Stimulated activated CD8-positive, alpha-beta memory T cell treated with anti-CD3 and anti-CD28 coated beads, Interleukin-15, amount 100 ng/mL, for 24 hours (primary cell): ENCODE measurements around the gene BRI3.

ENCODE experiments used
- DNase-seq: peaks from one replicate; pipeline ENCODE4 v3.0.0-alpha.2; 2020; ENCODE audit warnings: low read depth

BRI3 gene

GRCh38 chr7:98252425-98253054, 28.9 kb upstream of the BRI3 start:
- no peak for DNase-seq

DNA sequence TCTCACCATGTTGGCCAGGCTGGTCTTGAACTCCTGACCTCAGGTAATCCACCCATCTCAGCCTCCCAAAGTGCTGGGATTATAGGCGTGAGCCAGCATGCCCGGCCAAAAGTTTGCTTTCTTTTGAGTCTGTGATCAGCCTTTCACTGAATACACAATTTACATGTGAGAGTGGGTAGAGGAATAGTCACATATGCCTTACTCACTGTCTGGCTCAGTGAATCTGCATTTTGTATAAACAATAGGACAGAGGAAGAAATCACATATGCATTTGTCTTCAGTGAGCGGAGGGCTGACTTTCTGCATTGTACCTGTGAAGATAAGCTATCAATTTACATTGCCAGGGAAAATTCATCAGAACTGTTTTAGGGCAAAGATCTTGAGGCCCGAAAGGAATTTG, 27.0 kb upstream of the BRI3 start:
- DNase-seq: no peak

GRCh38 chr7:98254951-98255610, 26.4 kb upstream of the BRI3 start:
- DNase-seq: no peak

- DNase-seq: no peak
Observed at GRCh38 chr7:98256431-98256830, 25.1 kb upstream of the BRI3 start.

GRCh38 chr7:98257701-98258100, 23.8 kb upstream of the BRI3 start:
- DNase-seq: no peak

DNA sequence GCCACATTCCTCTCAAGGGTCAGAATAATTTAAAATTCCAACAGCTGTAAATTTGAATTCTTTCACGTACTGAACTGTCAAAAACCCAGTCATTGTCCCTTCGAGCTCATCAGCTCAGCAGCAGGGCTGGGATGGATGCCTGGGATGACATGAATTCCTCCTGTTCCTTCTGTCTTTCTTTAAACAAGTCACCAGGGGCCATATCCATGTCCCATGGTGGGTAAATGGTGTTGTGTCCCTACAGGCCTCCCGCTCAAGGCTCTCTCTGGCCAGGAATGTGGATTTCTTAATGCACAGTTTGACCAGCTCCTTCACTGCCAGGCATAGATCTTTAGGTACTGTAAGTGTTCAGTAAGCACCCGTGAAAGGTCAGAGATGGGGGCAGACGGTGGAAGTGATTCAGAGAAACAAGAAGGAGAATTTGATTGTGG, 15.6 kb upstream of the BRI3 start:
- DNase-seq: no peak

DNA sequence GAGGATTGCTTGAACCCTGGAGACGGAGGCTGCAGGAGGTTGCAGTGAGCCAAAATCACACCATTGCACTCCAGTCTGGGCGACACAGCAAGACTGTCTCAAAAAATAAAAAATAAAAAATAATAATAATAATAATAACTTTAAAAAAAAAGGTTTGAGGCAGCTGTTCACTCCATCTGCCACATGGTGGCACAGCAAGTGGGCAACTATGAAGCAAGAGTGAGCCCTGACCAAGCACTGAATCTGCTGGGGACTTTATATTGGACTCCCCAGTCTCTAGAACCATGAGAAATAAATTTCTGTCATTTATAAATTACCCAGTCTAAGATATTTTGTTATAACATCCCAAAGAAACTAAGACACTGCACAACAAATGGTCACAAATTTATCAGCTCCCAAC, 14.6 kb upstream of the BRI3 start:
- DNase-seq: no peak

GRCh38 chr7:98267303-98267702, 14.2 kb upstream of the BRI3 start:
- no peak for DNase-seq

DNA sequence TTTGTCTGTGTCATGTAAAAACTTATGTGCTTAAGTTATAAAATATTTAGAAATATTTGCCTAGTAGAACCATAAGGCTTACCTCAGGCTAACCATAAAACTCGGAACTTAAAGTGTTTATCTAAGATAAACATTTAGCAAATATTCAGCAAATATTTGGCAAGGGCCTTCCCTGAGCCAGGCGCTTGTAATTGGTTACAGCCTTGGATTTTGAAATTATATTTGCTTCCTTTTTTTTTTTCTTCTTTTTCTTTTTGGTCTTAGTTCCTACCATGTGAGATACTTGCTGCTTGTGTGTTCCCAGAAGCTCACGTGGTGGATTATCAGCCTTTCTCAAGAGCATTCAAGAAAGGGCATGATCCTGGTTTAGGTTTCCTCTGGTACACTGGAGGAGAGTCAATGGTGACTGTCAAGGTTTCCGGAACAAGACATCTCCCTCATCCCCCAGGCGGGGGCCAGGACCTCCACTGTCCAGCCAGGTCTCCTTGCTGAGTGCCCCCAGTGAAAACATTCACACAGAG, 5.2 kb upstream of the BRI3 start:
- DNase-seq: no peak

DNA sequence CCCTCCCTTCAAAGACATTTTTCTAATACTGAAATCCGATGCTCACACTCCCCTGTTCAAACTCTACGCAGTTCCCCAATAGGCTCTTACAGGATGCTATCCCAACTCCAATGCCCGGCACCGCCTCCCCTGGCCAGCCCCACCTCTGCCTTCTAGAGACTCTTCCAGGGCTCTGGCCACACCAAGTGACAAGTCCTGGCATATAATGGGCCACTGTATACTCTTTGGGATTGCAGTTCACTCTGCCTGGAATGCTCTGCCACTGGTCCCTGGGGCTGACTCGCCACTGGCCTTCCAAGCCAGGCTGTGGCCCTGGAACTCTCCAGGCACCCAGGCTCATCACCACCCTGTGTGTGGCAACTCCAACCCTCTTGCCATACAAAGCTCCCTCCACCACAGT, 3.1 kb upstream of the BRI3 start:
- DNase-seq: no peak

GRCh38 chr7:98278936-98279335, 2.5 kb upstream of the BRI3 start:
- DNase-seq: no peak

GRCh38 chr7:98280296-98280695, 1.2 kb upstream of the BRI3 start:
- no peak for DNase-seq

- no peak for DNase-seq
Observed at GRCh38 chr7:98281757-98282606, 496 bp downstream of the BRI3 start.

DNA sequence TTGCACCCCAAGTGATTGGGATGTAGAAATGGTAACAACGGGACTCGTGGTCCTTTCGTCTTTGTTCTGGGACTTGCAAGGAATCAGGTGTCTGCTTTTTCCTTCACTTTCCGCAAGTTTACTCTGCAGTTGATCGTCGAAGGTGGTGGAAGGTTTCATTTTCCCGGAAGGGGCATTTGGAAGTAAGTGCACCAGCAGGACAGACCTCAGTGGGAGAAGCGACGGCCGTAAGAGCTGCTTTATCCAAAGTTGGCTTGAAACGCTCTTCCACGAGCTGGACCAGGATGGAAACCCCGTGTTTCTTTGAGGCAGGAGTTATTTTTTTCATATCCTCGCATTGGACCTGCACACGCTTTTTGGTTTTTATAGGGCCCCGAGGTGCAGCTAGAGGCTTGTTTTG, 1.2 kb downstream of the BRI3 start:
- no peak for DNase-seq

- no peak for DNase-seq
Observed at GRCh38 chr7:98283127-98283886, 1.8 kb downstream of the BRI3 start.

DNA sequence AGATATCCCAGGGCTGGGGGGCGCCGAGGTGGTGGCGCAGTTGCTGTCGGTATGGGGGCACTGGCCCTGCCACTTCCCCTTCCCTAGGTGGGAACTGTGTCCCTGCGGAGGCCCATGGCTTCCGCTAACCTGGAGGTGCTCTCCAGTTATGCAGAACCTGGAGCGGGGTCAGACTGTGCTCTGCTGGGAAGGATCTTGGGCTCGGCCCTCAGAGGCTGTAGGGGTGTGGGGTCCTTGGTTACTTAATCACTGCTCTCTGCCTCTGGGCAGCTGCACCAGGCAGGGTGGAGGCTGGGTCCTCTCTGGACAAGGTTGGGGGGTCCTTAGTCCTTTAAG, 2.4 kb downstream of the BRI3 start:
- DNase-seq: no peak

GRCh38 chr7:98284335-98285036, 3.0 kb downstream of the BRI3 start:
- DNase-seq: no peak

- no peak for DNase-seq
Observed at GRCh38 chr7:98285157-98286092, 3.9 kb downstream of the BRI3 start.

DNA sequence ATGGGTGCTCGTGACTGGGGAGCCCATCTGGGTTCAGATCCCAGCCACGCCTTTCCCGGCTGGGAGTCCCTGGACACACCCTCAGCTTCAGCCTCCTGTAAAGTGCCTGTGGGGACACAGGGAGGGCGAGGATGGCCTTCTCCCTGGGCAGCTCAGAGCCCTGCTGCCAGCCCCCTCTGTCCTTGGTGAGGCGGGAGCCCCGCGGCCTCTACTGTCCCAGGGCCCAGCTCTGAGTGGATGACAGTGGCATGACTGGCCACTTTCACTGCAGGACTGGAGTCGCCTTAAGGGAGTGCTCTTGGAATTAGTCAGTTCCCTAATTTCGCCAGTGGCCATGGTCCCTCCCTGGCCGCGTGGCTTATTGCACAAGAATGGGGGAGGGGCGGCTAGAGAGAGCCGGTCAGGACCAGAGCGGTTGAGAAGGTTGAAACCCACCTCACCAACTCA, 4.6 kb downstream of the BRI3 start:
- DNase-seq: no peak

DNA sequence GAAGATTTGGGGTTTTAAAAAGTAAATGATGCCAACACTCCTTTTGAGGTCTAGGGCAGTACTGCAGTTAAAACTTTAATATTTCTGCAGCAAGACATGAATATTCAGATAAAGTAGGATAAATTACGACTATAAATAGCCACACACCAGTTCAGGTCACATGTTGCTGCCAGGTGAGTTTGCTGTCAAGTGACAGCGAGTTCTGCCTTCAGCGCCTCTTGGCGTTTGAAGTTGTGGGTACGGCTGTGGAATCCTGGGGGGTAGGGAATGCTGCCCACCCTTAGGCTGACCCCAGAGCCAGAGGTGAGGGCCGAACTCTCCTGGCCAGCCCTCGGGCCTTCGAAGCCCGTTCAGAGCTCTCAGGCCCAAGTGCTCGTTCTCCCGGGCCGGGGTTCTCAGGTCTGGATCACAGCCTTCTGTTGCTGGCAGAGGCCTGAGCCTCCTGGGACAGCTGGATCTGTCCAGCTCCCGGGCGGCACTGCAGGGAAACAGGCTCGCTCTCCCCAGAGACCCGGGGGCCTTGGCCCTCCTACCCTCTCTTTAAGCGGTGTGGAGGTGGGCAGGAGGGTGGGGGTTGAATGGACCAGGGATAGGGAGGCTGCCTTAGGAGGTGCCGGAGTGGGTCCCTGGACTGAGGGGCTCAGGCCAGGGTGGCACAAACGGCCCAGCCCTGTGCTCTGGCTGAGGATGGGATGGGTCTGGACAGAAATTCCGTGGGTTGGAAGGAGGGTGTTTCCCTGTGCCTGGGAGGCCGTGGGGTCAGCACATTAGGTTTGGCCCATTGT, 5.4 kb downstream of the BRI3 start:
- no peak for DNase-seq
